Hepatocyte (in vitro differentiated cells): ENCODE data around the gene POU3F1. TPM values are rescaled to one million over a fixed set of nuclear protein-coding genes. Genes with fewer than 3 reads are reported as not detected.
A peak's percentile ranks its signal among the peaks of the same experiment; 100 is the strongest.

ENCODE experiments used
- DNase-seq: peaks from one replicate; pipeline ENCODE4 v3.0.0-alpha.2; 2016; ENCODE audit warnings: low spot score
- H2AFZ ChIP-seq: fragments of 200-600 bp; sonication (generic); 2 replicates; pipeline ENCODE4 v1.6.0; 2016; ENCODE audit warnings: antibody characterized with exemption, mild to moderate bottlenecking
- H3K27ac ChIP-seq: fragments of 200-600 bp; sonication (generic); 2 replicates; pipeline ENCODE4 v1.5.1; 2016; ENCODE audit warnings: mild to moderate bottlenecking
- H3K27me3 ChIP-seq: fragments of 200-600 bp; sonication (generic); 2 replicates; pipeline ENCODE4 v1.6.1; 2016
- H3K36me3 ChIP-seq: fragments of 200-600 bp; sonication (generic); replicated peaks from 2 replicates; pipeline ENCODE4 v1.5.1; 2016; ENCODE audit warnings: low read depth; ENCODE audit not compliant: insufficient read depth
- H3K4me1 ChIP-seq: fragments of 200-600 bp; sonication (generic); 2 replicates; pipeline ENCODE4 v1.5.1; 2016; ENCODE audit warnings: mild to moderate bottlenecking, moderate library complexity; ENCODE audit not compliant: insufficient read depth
- H3K4me2 ChIP-seq: fragments of 200-600 bp; sonication (generic); 2 replicates; pipeline ENCODE4 v1.6.0; 2016
- H3K4me3 ChIP-seq: fragments of 200-600 bp; sonication (generic); 2 replicates; pipeline ENCODE4 v1.5.1; 2016; ENCODE audit warnings: mild to moderate bottlenecking
- H3K79me2 ChIP-seq: fragments of 200-600 bp; sonication (generic); 2 replicates; pipeline ENCODE4 v1.6.0; 2017; ENCODE audit warnings: mild to moderate bottlenecking
- H3K9me2 ChIP-seq: fragments of 200-600 bp; sonication (generic); replicated peaks from 2 replicates; pipeline ENCODE4 v1.6.0; 2017; ENCODE audit warnings: mild to moderate bottlenecking; ENCODE audit not compliant: insufficient read depth
- H3K9me3 ChIP-seq: fragments of 200-600 bp; sonication (generic); 2 replicates; pipeline ENCODE4 v1.5.1; 2016; ENCODE audit warnings: low read depth, mild to moderate bottlenecking
- H4K20me1 ChIP-seq: fragments of 200-600 bp; sonication (generic); 2 replicates; pipeline ENCODE4 v1.6.0; 2016; ENCODE audit warnings: mild to moderate bottlenecking; ENCODE audit not compliant: insufficient read depth, poor library complexity, severe bottlenecking
- EZH2 ChIP-seq: fragments of 200-600 bp; sonication (generic); IDR thresholded peaks from 2 replicates; pipeline ENCODE4 v1.6.1; 2016; ENCODE audit warnings: antibody characterized with exemption, mild to moderate bottlenecking, borderline replicate concordance
- EZH2phosphoT487 ChIP-seq: fragments of 200-600 bp; sonication (generic); IDR thresholded peaks from one replicate; pipeline ENCODE4 v1.6.1; 2018; ENCODE audit warnings: antibody characterized with exemption, mild to moderate bottlenecking, low read depth, moderate library complexity; ENCODE audit not compliant: unreplicated experiment, severe bottlenecking
- WGBS: methylation state at CpG from one replicate; pipeline ENCODE4 v1.1.6; 2016; ENCODE audit warnings: low lambda C conversion rate; ENCODE audit errors: missing lambda C conversion rate; 5-methylcytosine and 5-hydroxymethylcytosine counted together
- polyA plus RNA-seq: library from polyadenylated mRNA; unstranded; fragments of >200 nt; fragmentation: Nextera tagmentation; extraction: Ambion mirVana; gene quantifications from 2 replicates; pipeline ENCODE4 v1.2.1, GENCODE V29; 2016
- total RNA-seq: library from RNA; depleted of rRNA; stranded (reverse); fragments of >200 nt; gene quantifications from 2 replicates; pipeline ENCODE4 v1.2.3, GENCODE V29; 2014
- TF ChIP-seq, protein P1 (sequence below): fragments of 200-600 bp; sonication (generic); IDR thresholded peaks from 2 replicates; pipeline ENCODE4 v1.5.1; 2016; ENCODE audit warnings: antibody characterized with exemption, mild to moderate bottlenecking; ENCODE audit not compliant: poor library complexity

Gene POU3F1
- total RNA-seq (1.0 TPM in 1 of 2 replicates, not detected in the other), polyA plus RNA-seq (0.73 and 0.83 TPM in 2 replicates)

DNA sequence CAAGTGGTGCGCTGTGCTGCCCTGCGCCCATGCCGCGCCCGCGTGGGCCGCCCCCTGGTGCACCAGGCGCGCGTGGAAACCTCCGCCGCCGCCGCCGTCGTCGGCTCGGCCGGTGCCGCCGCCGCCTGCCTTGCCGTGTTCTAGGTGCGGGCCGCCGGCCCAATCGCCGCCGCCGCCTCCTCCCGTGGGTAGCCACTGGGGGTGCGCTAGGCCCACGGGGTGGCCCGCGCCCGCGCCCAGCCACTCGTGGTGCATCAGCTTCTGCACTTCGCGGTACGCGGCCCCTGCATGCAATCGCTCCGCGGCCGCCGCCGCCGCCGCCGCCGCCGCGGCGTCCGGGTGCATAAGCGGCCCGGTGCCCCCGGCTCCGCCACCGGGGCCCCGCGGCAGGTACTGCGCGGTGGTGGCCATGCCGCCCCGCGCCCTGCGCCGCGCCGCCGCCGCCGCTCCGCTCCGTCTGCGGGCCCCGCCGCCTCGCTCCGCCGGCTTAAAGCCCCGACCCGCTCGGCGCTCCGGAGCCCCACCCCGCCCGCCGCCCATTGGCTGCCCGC lies at the start of gene POU3F1:
Gene POU3F1 (minus strand): TSS at position 461 of the 551 bp plus-strand sequence. CDS start 50 bp downstream, at position 411.
- peaks cover 71% of the 10 kb centered on the region for H3K27me3 ChIP-seq
- H4K20me1 ChIP-seq, result no peaks in the 10 kb centered on the region
- no peaks in the 10 kb centered on the region for H3K36me3 ChIP-seq
- H2AFZ ChIP-seq, result peak within 1 kb of the TSS; percentile 86
- no peak within 1 kb of the TSS for H3K27ac ChIP-seq
- peak within 1 kb of the TSS; percentile 99 for H3K4me2 ChIP-seq
- peaks cover 14% of the 10 kb centered on the region for H3K4me1 ChIP-seq
- TF ChIP-seq EZH2 (no peak), EZH2phosphoT487 (peak; percentile 67)
- TF ChIP-seq, protein P1, sequence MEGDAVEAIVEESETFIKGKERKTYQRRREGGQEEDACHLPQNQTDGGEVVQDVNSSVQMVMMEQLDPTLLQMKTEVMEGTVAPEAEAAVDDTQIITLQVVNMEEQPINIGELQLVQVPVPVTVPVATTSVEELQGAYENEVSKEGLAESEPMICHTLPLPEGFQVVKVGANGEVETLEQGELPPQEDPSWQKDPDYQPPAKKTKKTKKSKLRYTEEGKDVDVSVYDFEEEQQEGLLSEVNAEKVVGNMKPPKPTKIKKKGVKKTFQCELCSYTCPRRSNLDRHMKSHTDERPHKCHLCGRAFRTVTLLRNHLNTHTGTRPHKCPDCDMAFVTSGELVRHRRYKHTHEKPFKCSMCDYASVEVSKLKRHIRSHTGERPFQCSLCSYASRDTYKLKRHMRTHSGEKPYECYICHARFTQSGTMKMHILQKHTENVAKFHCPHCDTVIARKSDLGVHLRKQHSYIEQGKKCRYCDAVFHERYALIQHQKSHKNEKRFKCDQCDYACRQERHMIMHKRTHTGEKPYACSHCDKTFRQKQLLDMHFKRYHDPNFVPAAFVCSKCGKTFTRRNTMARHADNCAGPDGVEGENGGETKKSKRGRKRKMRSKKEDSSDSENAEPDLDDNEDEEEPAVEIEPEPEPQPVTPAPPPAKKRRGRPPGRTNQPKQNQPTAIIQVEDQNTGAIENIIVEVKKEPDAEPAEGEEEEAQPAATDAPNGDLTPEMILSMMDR, result no peak
- H3K9me3 ChIP-seq, result no peaks in the 10 kb centered on the region
- no peaks in the 10 kb centered on the region for H3K79me2 ChIP-seq
- H3K9me2 ChIP-seq, result no peaks in the 10 kb centered on the region
- H3K4me3 ChIP-seq, result peak within 1 kb of the TSS; percentile 70
- no peak for DNase-seq
- 5% methylated on average over 13 of the region's 92 CpGs for WGBS

DNA sequence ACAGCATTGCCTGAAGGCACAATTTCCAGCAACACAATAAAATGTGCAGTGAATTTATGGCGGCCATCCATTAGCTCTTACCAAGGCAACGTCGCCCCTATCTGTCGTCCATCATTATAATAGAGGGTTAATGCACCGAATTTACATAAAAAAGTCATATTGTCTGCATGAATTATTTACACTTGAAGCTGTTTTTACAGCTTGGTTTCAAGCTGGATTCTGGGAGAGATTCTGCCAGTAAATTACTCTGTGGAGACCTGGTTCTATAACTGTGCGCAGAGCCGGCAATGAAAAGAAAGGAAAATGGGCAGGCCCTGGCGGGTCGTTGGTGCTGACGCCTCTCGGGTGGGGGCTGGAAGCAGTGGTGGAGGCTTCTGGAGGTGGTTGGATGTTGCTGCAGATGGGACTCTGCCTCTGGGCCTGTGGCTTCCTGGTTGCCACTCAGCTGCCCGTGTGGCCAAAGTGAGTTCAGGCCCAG lies 48.9 kb upstream of the POU3F1 start:
- no peak overlapping the region for H3K27ac ChIP-seq
- no peak overlapping the region for H3K4me2 ChIP-seq
- TF ChIP-seq EZH2 (no peak), EZH2phosphoT487 (no peak)
- TF ChIP-seq, protein P1, result no peak
- no peaks in the 10 kb centered on the region for H3K36me3 ChIP-seq
- peaks cover 25% of the 10 kb centered on the region for H3K27me3 ChIP-seq
- H3K4me1 ChIP-seq, result no peaks in the 10 kb centered on the region
- H4K20me1 ChIP-seq, result no peaks in the 10 kb centered on the region
- H3K79me2 ChIP-seq, result no peaks in the 10 kb centered on the region
- no peak overlapping the region for H2AFZ ChIP-seq
- no peak for DNase-seq
- no peak overlapping the region for H3K4me3 ChIP-seq
- no peaks in the 10 kb centered on the region for H3K9me2 ChIP-seq
- H3K9me3 ChIP-seq, result no peaks in the 10 kb centered on the region
- WGBS, result 78% methylated on average over 12 of the region's 12 CpGs

DNA sequence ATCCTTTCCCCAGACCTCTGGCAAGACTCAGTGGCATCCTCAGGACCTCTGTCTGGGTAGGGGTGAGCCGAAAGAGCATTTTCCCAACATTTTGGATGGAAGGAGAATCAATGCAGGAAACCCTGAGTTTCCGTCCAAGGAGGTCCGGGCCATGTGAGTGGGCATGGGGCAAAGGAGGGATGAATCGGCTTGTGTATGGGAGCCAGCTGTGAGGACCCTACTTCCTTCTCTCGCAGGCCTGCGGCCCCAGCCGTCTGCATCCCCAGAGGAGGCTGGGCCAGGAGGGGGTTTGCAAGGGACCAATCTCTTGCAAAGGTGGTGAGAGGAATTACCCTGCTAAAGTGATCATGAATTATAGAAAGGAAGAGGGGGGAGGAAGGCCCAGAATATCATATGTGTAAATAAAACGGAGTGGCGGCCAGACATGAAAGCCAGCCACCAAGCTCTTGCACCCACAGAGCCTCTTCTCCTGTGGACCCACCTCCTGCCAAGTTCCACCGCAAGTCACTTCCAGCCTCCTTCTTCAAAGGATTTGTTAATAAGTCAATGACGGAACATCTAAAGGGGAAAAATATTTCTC lies 48.2 kb upstream of the POU3F1 start:
- WGBS, result 79% methylated on average over 11 of the region's 11 CpGs
- Histone ChIP-seq H4K20me1 (no peaks in the 10 kb centered on the region), H2AFZ (no peak overlapping the region), H3K36me3 (no peaks in the 10 kb centered on the region), H3K4me2 (no peak overlapping the region), H3K4me1 (no peaks in the 10 kb centered on the region), H3K27me3 (peaks cover 28% of the 10 kb centered on the region), H3K27ac (no peak overlapping the region), H3K9me2 (no peaks in the 10 kb centered on the region), H3K79me2 (no peaks in the 10 kb centered on the region), H3K4me3 (no peak overlapping the region), H3K9me3 (no peaks in the 10 kb centered on the region)
- no peak for TF ChIP-seq EZH2
- no peak for TF ChIP-seq EZH2phosphoT487
- TF ChIP-seq, protein P1, result no peak
- DNase-seq, result no peak
